OCI-LY3 (cell line): ENCODE data around the gene TMEM101.
"Not testable (repeated sequence)": the region's sequence is repeated elsewhere in the genome, so short reads cannot be mapped to it uniquely, and the experiment has no call there.

Experiments
- H2AFZ ChIP-seq: fragments of 200-600, 300-600 bp; shearing (Covaris generic); 2 replicates; pipeline ENCODE4 v1.6.0; 2014; ENCODE audit warnings: antibody characterized with exemption, low read depth, low read length
- H3K27ac ChIP-seq: fragments of 200-600, 300-600 bp; sonication (generic); 2 replicates; pipeline ENCODE4 v1.5.1; 2014; ENCODE audit warnings: mild to moderate bottlenecking, low read length, moderate library complexity, mixed read lengths
- H3K27me3 ChIP-seq: fragments of 200-600, 300-600 bp; sonication (generic); 2 replicates; pipeline ENCODE4 v1.6.1; 2014; ENCODE audit warnings: low read depth, low read length, mixed read lengths
- H3K36me3 ChIP-seq: fragments of 200-600, 300-600 bp; sonication (generic); replicated peaks from 2 replicates; pipeline ENCODE3; 2014; ENCODE audit warnings: low read depth, low read length, mixed read lengths
- H3K4me1 ChIP-seq: fragments of 300-600, 200-600 bp; sonication (generic); 2 replicates; pipeline ENCODE4 v1.6.1; 2014; ENCODE audit warnings: low read length, mixed read lengths
- H3K4me2 ChIP-seq: fragments of 200-600, 300-600 bp; sonication (generic); 2 replicates; pipeline ENCODE4 v1.6.1; 2014; ENCODE audit warnings: low read length, mixed read lengths
- H3K4me3 ChIP-seq: fragments of 300-600, 200-600 bp; sonication (generic); 2 replicates; pipeline ENCODE4 v1.5.1; 2014; ENCODE audit warnings: antibody characterized with exemption, mild to moderate bottlenecking, low read length, moderate library complexity
- H3K79me2 ChIP-seq: fragments of 300-600, 200-600 bp; shearing (Covaris generic); 2 replicates; pipeline ENCODE4 v1.6.1; 2014; ENCODE audit warnings: mild to moderate bottlenecking, low read length, mixed read lengths
- H3K9ac ChIP-seq: fragments of 300-600, 200-600 bp; shearing (Covaris generic); 2 replicates; pipeline ENCODE4 v1.6.0; 2014; ENCODE audit warnings: mild to moderate bottlenecking, low read length, moderate library complexity
- H3K9me3 ChIP-seq: fragments of 200-600, 300-600 bp; shearing (Covaris generic); 2 replicates; pipeline ENCODE4 v1.6.1; 2014; ENCODE audit warnings: low read length, mixed read lengths; ENCODE audit not compliant: insufficient read depth
- H4K20me1 ChIP-seq: fragments of 200-600, 300-600 bp; sonication (generic); 2 replicates; pipeline ENCODE4 v1.6.1; 2016; ENCODE audit warnings: low read length, mixed read lengths; ENCODE audit not compliant: insufficient read depth
- CTCF ChIP-seq: fragments of 200-600, 300-600 bp; sonication (generic); IDR thresholded peaks from 2 replicates; pipeline ENCODE4 v1.5.1; 2014; ENCODE audit warnings: antibody characterized with exemption, low read length, low read depth
- EZH2phosphoT487 ChIP-seq: fragments of 200-600 bp; shearing (Covaris generic); IDR thresholded peaks from 2 replicates; pipeline ENCODE4 v1.6.1; 2018; ENCODE audit warnings: antibody characterized with exemption, mixed run types, low read depth

The TMEM101 gene

GRCh38 chr17:43974382-43975266, 40.1 kb downstream of the TMEM101 start:
- Histone ChIP-seq H3K36me3 (no peaks in the 10 kb centered on the region), H3K9ac (no peak overlapping the region), H3K27ac (no peak overlapping the region), H3K4me1 (no peaks in the 10 kb centered on the region), H3K79me2 (no peaks in the 10 kb centered on the region), H3K9me3 (no peaks in the 10 kb centered on the region), H4K20me1 (no peaks in the 10 kb centered on the region), H3K27me3 (no peaks in the 10 kb centered on the region), H2AFZ (no peak overlapping the region), H3K4me3 (no peak overlapping the region), H3K4me2 (no peak overlapping the region)
- TF ChIP-seq CTCF, result no peak
- no peak for TF ChIP-seq EZH2phosphoT487

- not testable (repeated sequence) for H2AFZ ChIP-seq, H4K20me1 ChIP-seq, H3K9ac ChIP-seq, H3K79me2 ChIP-seq, H3K9me3 ChIP-seq, H3K4me1 ChIP-seq, H3K4me3 ChIP-seq, H3K27me3 ChIP-seq, H3K36me3 ChIP-seq, H3K27ac ChIP-seq, H3K4me2 ChIP-seq
These were observed 42.1 kb downstream of the TMEM101 start for GRCh38 chr17:43972444-43973212.

- H3K4me1 ChIP-seq, H3K79me2 ChIP-seq, H3K36me3 ChIP-seq, H4K20me1 ChIP-seq, H3K9ac ChIP-seq, H2AFZ ChIP-seq, H3K4me2 ChIP-seq, H3K4me3 ChIP-seq, H3K27me3 ChIP-seq, H3K9me3 ChIP-seq, H3K27ac ChIP-seq: not testable (repeated sequence)
These were observed 43.3 kb downstream of the TMEM101 start for GRCh38 chr17:43971436-43971835.

GRCh38 chr17:43970366-43970765, 44.4 kb downstream of the TMEM101 start:
- Histone ChIP-seq H3K4me3 (no peak overlapping the region), H3K79me2 (no peaks in the 10 kb centered on the region), H4K20me1 (no peaks in the 10 kb centered on the region), H3K9ac (no peak overlapping the region), H3K27ac (no peak overlapping the region), H3K9me3 (no peaks in the 10 kb centered on the region), H3K4me2 (no peak overlapping the region), H2AFZ (no peak overlapping the region), H3K36me3 (no peaks in the 10 kb centered on the region), H3K27me3 (no peaks in the 10 kb centered on the region), H3K4me1 (no peaks in the 10 kb centered on the region)
- TF ChIP-seq EZH2phosphoT487, result no peak
- no peak for TF ChIP-seq CTCF
